H9 (cell line): Measurements from ENCODE around the gene TMEM181. TPM values are rescaled to one million over a fixed set of nuclear protein-coding genes. Genes with fewer than 3 reads are reported as not detected.

ENCODE experiments used
- DNase-seq: peaks from one replicate; pipeline ENCODE4 v3.0.0-alpha.2; 2017
- H2AFZ ChIP-seq: one replicate; pipeline ENCODE4 v1.6.1; 2013; ENCODE audit warnings: mild to moderate bottlenecking, low read length, control low read depth, moderate library complexity
- H2AK5ac ChIP-seq: 2 replicates; pipeline ENCODE4 v1.6.1; 2013; ENCODE audit warnings: low read length, control low read depth, mixed read lengths; ENCODE audit not compliant: insufficient read length
- H2BK120ac ChIP-seq: one replicate; pipeline ENCODE4 v1.6.1; 2013; ENCODE audit warnings: low read depth, mild to moderate bottlenecking, low read length, control low read depth, inconsistent platforms; ENCODE audit not compliant: poor library complexity, severe bottlenecking
- H2BK12ac ChIP-seq: 2 replicates; pipeline ENCODE4 v1.6.1; 2013; ENCODE audit warnings: low read length, control low read depth, mixed read lengths, low read depth; ENCODE audit not compliant: insufficient read length
- H2BK15ac ChIP-seq: 2 replicates; pipeline ENCODE4 v1.6.1; 2013; ENCODE audit warnings: low read depth, low read length, control low read depth
- H2BK20ac ChIP-seq: one replicate; pipeline ENCODE4 v1.6.1; 2013; ENCODE audit warnings: low read depth, mild to moderate bottlenecking, low read length, control low read depth, inconsistent platforms; ENCODE audit not compliant: poor library complexity, severe bottlenecking
- H2BK5ac ChIP-seq: 2 replicates; pipeline ENCODE4 v1.6.1; 2013; ENCODE audit warnings: low read length, control low read depth, mixed read lengths; ENCODE audit not compliant: insufficient read length
- H3K14ac ChIP-seq: 2 replicates; pipeline ENCODE4 v1.6.1; 2013; ENCODE audit warnings: low read length, control low read depth; ENCODE audit not compliant: insufficient read depth
- H3K18ac ChIP-seq: 2 replicates; pipeline ENCODE4 v1.6.1; 2013; ENCODE audit warnings: low read depth, mild to moderate bottlenecking, mixed read lengths, low read length, control low read depth; ENCODE audit not compliant: insufficient read length
- H3K23ac ChIP-seq: 2 replicates; pipeline ENCODE4 v1.6.1; 2013; ENCODE audit warnings: low read length, control low read depth, mixed read lengths, low read depth; ENCODE audit not compliant: insufficient read length
- H3K23me2 ChIP-seq: 2 replicates; pipeline ENCODE4 v1.6.1; 2013; ENCODE audit warnings: low read depth, mild to moderate bottlenecking, mixed read lengths, low read length, control low read depth; ENCODE audit not compliant: insufficient read length, poor library complexity, severe bottlenecking
- H3K27ac ChIP-seq: 2 replicates; pipeline ENCODE4 v1.5.1; 2013; ENCODE audit warnings: low read length, control low read depth, mixed read lengths, low read depth; ENCODE audit not compliant: insufficient read length
- H3K27me3 ChIP-seq: 2 replicates; pipeline ENCODE4 v1.6.1; 2013; ENCODE audit warnings: low read length, control low read depth, inconsistent platforms; ENCODE audit not compliant: insufficient read depth
- H3K4ac ChIP-seq: 2 replicates; pipeline ENCODE4 v1.6.1; 2013; ENCODE audit warnings: low read depth, mild to moderate bottlenecking, control low read depth, inconsistent platforms, low read length, moderate library complexity
- H3K4me1 ChIP-seq: 2 replicates; pipeline ENCODE4 v1.6.1; 2013; ENCODE audit warnings: low read length, control low read depth, inconsistent platforms; ENCODE audit not compliant: insufficient read depth
- H3K4me2 ChIP-seq: 2 replicates; pipeline ENCODE4 v1.6.1; 2013; ENCODE audit warnings: low read length, control low read depth, mixed read lengths; ENCODE audit not compliant: insufficient read length, insufficient read depth
- H3K56ac ChIP-seq: 2 replicates; pipeline ENCODE4 v1.6.1; 2013; ENCODE audit warnings: low read depth, mild to moderate bottlenecking, mixed read lengths, low read length, control low read depth; ENCODE audit not compliant: insufficient read length
- H3K79me1 ChIP-seq: 2 replicates; pipeline ENCODE4 v1.6.1; 2013; ENCODE audit warnings: low read depth, mild to moderate bottlenecking, moderate library complexity, low read length, control low read depth, inconsistent platforms; ENCODE audit not compliant: insufficient read depth, poor library complexity, severe bottlenecking
- H3K79me2 ChIP-seq: 2 replicates; pipeline ENCODE4 v1.6.1; 2013; ENCODE audit warnings: low read length, control low read depth, inconsistent platforms; ENCODE audit not compliant: insufficient read depth
- H3K9ac ChIP-seq: 2 replicates; pipeline ENCODE4 v1.6.1; 2013; ENCODE audit warnings: low read length, control low read depth, mixed read lengths; ENCODE audit not compliant: insufficient read length; ENCODE audit errors: extremely low read depth
- H3K9me3 ChIP-seq: one replicate; pipeline ENCODE4 v1.6.1; 2013; ENCODE audit warnings: low read depth, low read length, inconsistent platforms; ENCODE audit not compliant: control insufficient read depth
- H3T11ph ChIP-seq: one replicate; pipeline ENCODE4 v1.6.1; 2013; ENCODE audit warnings: mild to moderate bottlenecking, low read length, control low read depth, inconsistent platforms
- H4K20me1 ChIP-seq: one replicate; pipeline ENCODE4 v1.6.1; 2013; ENCODE audit not compliant: control insufficient read depth, insufficient read length, insufficient read depth
- H4K5ac ChIP-seq: 2 replicates; pipeline ENCODE4 v1.6.1; 2013; ENCODE audit warnings: low read depth, mild to moderate bottlenecking, mixed read lengths, low read length, control low read depth; ENCODE audit not compliant: insufficient read length
- H4K8ac ChIP-seq: replicated peaks from 2 replicates; pipeline ENCODE4 v1.6.1; 2013; ENCODE audit warnings: low read length, control low read depth, mixed read lengths, low read depth; ENCODE audit not compliant: insufficient read length
- H4K91ac ChIP-seq: 2 replicates; pipeline ENCODE4 v1.6.1; 2013; ENCODE audit warnings: low read depth, mild to moderate bottlenecking, moderate library complexity, mixed read lengths, low read length, control low read depth; ENCODE audit not compliant: insufficient read length
- H3K27ac Mint-ChIP-seq, 3 experiments: 2 replicates in 2 of 3; 3 replicates in 1 of 3; pipeline ENCODE4 v1.8.0; 2020 to 2021; ENCODE audit warnings: mixed read lengths in 3 of 3, mild to moderate bottlenecking in 1 of 3, moderate library complexity in 1 of 3
- H3K27me3 Mint-ChIP-seq: 2 replicates; pipeline ENCODE4 v1.8.0; 2021; ENCODE audit warnings: low read depth, mild to moderate bottlenecking, moderate library complexity, mixed read lengths
- H3K36me3 Mint-ChIP-seq, 3 experiments: 2 replicates in 2 of 3; 3 replicates in 1 of 3; pipeline ENCODE4 v1.8.0; 2020 to 2021; ENCODE audit warnings: low read depth in 3 of 3, mixed read lengths in 3 of 3; ENCODE audit not compliant: insufficient read depth in 1 of 3
- H3K4me1 Mint-ChIP-seq, 2 experiments: 2 replicates each; pipeline ENCODE4 v1.8.0; 2020; ENCODE audit warnings: mixed read lengths in 2 of 2
- H3K4me3 Mint-ChIP-seq, 2 experiments: 2 replicates in 1 of 2; 3 replicates in 1 of 2; pipeline ENCODE4 v1.8.0; 2020 to 2021; ENCODE audit warnings: mild to moderate bottlenecking in 2 of 2, mixed read lengths in 2 of 2, moderate library complexity in 1 of 2
- H3K9me3 Mint-ChIP-seq, 2 experiments: 2 replicates in 1 of 2; 3 replicates in 1 of 2; pipeline ENCODE4 v1.8.0; 2020; ENCODE audit warnings: mild to moderate bottlenecking in 2 of 2, mixed read lengths in 2 of 2, moderate library complexity in 1 of 2
- CTCF ChIP-seq: fragments of 200-600 bp; sonication (generic); conservative IDR thresholded peaks from 3 replicates; pipeline ENCODE4 v1.8.0; 2021; ENCODE audit warnings: antibody characterized with exemption, mild to moderate bottlenecking
- WGBS: extraction: QIAGEN DNeasy Blood & Tissue Kit; methylation state at CpG from one replicate; pipeline ENCODE4 v1.1.7; 2013; ENCODE audit warnings: missing lambda C conversion rate, low lambda C conversion rate, mixed read lengths; ENCODE audit not compliant: insufficient read length; ENCODE audit errors: extremely low coverage; 5-methylcytosine and 5-hydroxymethylcytosine counted together
- total RNA-seq: library from RNA; stranded (reverse); gene quantifications from 2 replicates; pipeline ENCODE4 v1.2.1, GENCODE V29; 2021

Gene TMEM181
- total RNA-seq, 1 experiment from 2014 or later = 24.4 TPM

GRCh38 chr6:158672726-158673125, 112.8 kb downstream of the TMEM181 start:
- H3K27me3 ChIP-seq = no peaks in the 10 kb centered on the region
- no peaks in the 10 kb centered on the region for H3K4me1 ChIP-seq
- H3K79me1 ChIP-seq = no peaks in the 10 kb centered on the region
- H2BK12ac ChIP-seq = no peak overlapping the region
- H3K14ac ChIP-seq = no peak overlapping the region
- no peak overlapping the region for H3K9ac ChIP-seq
- no peak overlapping the region for H4K91ac ChIP-seq
- DNase-seq = no peak
- Mint-ChIP-seq H3K27me3 (peaks cover 4% of the 10 kb centered on the region), H3K9me3 (no peaks in the 10 kb centered on the region), H3K4me1 (peaks cover 9 to 11% of the 10 kb centered on the region in 2 experiments), H3K4me3 (no peak overlapping the region), H3K27ac (no peak overlapping the region), H3K36me3 (no peaks in the 10 kb centered on the region)
- H3K23ac ChIP-seq = no peak overlapping the region
- H2AK5ac ChIP-seq = no peak overlapping the region
- no peak overlapping the region for H2BK120ac ChIP-seq
- no peak overlapping the region for H2BK20ac ChIP-seq
- no peaks in the 10 kb centered on the region for H3K23me2 ChIP-seq
- H4K5ac ChIP-seq = no peak overlapping the region
- H3K56ac ChIP-seq = no peak overlapping the region
- no peak overlapping the region for H4K8ac ChIP-seq
- H3K4me2 ChIP-seq = no peak overlapping the region
- H3T11ph ChIP-seq = no peak overlapping the region
- WGBS = no CpG with 5 or more reads among the region's 6 CpGs
- no peak overlapping the region for H3K18ac ChIP-seq
- no peak overlapping the region for H3K4ac ChIP-seq
- H3K27ac ChIP-seq = no peak overlapping the region
- no peak for TF ChIP-seq CTCF
- H4K20me1 ChIP-seq = no peaks in the 10 kb centered on the region
- H3K9me3 ChIP-seq = no peaks in the 10 kb centered on the region
- H2BK15ac ChIP-seq = no peak overlapping the region
- H2BK5ac ChIP-seq = no peak overlapping the region
- no peaks in the 10 kb centered on the region for H3K79me2 ChIP-seq
- no peak overlapping the region for H2AFZ ChIP-seq
